Fibroblast of lung (primary cell): ENCODE measurements around the gene ITM2B. TPM values are rescaled to one million over a fixed set of nuclear protein-coding genes. Genes with fewer than 3 reads are reported as not detected.
A peak's percentile ranks its signal among the peaks of the same experiment; 100 is the strongest.

Experiments used
- DNase-seq, 2 donors: peaks; one replicate each; pipeline versions ENCODE4 v3.0.0 to v3.0.0-alpha.2; 2010; ENCODE audit warnings: low read depth in 2 of 2
- H2AFZ ChIP-seq: 2 replicates; pipeline ENCODE4 v1.5.1; 2012; ENCODE audit warnings: low read length, control low read depth, inconsistent platforms
- H3K27ac ChIP-seq: 2 replicates; pipeline ENCODE4 v1.5.1; 2011; ENCODE audit warnings: low read length, control low read depth; ENCODE audit not compliant: insufficient read depth
- H3K27me3 ChIP-seq: 2 replicates; pipeline ENCODE4 v1.5.1; 2011; ENCODE audit warnings: mild to moderate bottlenecking, low read length; ENCODE audit not compliant: control insufficient read depth, insufficient read depth
- H3K36me3 ChIP-seq: 2 replicates; pipeline ENCODE4 v1.5.1; 2011; ENCODE audit warnings: low read length; ENCODE audit not compliant: control insufficient read depth, insufficient read depth
- H3K4me1 ChIP-seq: 2 replicates; pipeline ENCODE4 v1.5.1; 2011; ENCODE audit warnings: low read length; ENCODE audit not compliant: control insufficient read depth, insufficient read depth; ENCODE audit errors: extremely low read depth
- H3K4me2 ChIP-seq: 2 replicates; pipeline ENCODE4 v1.5.1; 2011; ENCODE audit warnings: low read length, control low read depth; ENCODE audit not compliant: insufficient read depth; ENCODE audit errors: extremely low read depth
- H3K4me3 ChIP-seq, 4 experiments: fragments of 200-600 bp in 1 of 4; sonication (generic) in 1 of 4; replicated peaks in 1 of 4; 2 replicates each; pipeline ENCODE4 v1.5.1; 2011 to 2016; ENCODE audit warnings: low read length in 4 of 4, low read depth in 3 of 4, mild to moderate bottlenecking in 3 of 4, control low read depth in 2 of 4, inconsistent platforms in 1 of 4, mixed read lengths in 1 of 4; ENCODE audit not compliant: insufficient read depth in 1 of 4; ENCODE audit errors: control extremely low read depth in 1 of 4
- H3K79me2 ChIP-seq: 2 replicates; pipeline ENCODE4 v1.5.1; 2012; ENCODE audit warnings: mild to moderate bottlenecking, low read length, inconsistent platforms; ENCODE audit not compliant: control insufficient read depth, insufficient read depth
- H3K9ac ChIP-seq: 2 replicates; pipeline ENCODE4 v1.5.1; 2011; ENCODE audit warnings: mild to moderate bottlenecking, low read length, control low read depth; ENCODE audit not compliant: insufficient read depth
- H3K9me3 ChIP-seq: 2 replicates; pipeline ENCODE4 v1.5.1; 2012; ENCODE audit warnings: low read depth, low read length; ENCODE audit not compliant: control insufficient read depth, insufficient read depth
- H4K20me1 ChIP-seq: 2 replicates; pipeline ENCODE4 v1.5.1; 2011; ENCODE audit warnings: low read length; ENCODE audit not compliant: control insufficient read depth, insufficient read depth; ENCODE audit errors: extremely low read depth
- EZH2 ChIP-seq: IDR thresholded peaks from 2 replicates; pipeline ENCODE4 v1.5.1; 2012; ENCODE audit warnings: low read length, control low read depth, mild to moderate bottlenecking; ENCODE audit errors: missing control alignments
- polyA plus RNA-seq, 2 donors: library from polyadenylated mRNA; depleted of rRNA in 1 of 2; stranded (reverse) in 1 of 2; unstranded in 1 of 2; fragments of >200 nt; gene quantifications; 2 replicates each; pipeline ENCODE4 v1.2.1, GENCODE V29; 2011 to 2012; ENCODE audit warnings: missing spikeins in 1 of 2
- total RNA-seq: library from RNA; depleted of rRNA; stranded (reverse); fragments of >200 nt; gene quantifications from 2 replicates; pipeline ENCODE4 v1.2.1, GENCODE V29; 2014
- TF ChIP-seq, protein P1 (sequence below), 2 donors: IDR thresholded peaks in 1 of 2; conservative IDR thresholded peaks in 1 of 2; 1 replicate in 1 of 2; 2 replicates in 1 of 2; pipeline ENCODE4 v1.5.1; 2011 to 2012; ENCODE audit warnings: low read length in 2 of 2, control low read depth in 1 of 2, inconsistent platforms in 1 of 2, low read depth in 1 of 2, mild to moderate bottlenecking in 1 of 2

ITM2B gene
- total and polyA plus RNA-seq, 2 donors (not counting 1 experiment from before 2014, with no cell fraction given): 117 to 645 TPM

GRCh38 chr13:48189171-48189570 is 43.8 kb upstream of the ITM2B start:
- no peaks in the 10 kb centered on the region for H4K20me1 ChIP-seq
- peaks cover 3% of the 10 kb centered on the region for H3K27me3 ChIP-seq
- H2AFZ ChIP-seq: no peak overlapping the region
- no peaks in the 10 kb centered on the region for H3K36me3 ChIP-seq
- TF ChIP-seq, protein P1, sequence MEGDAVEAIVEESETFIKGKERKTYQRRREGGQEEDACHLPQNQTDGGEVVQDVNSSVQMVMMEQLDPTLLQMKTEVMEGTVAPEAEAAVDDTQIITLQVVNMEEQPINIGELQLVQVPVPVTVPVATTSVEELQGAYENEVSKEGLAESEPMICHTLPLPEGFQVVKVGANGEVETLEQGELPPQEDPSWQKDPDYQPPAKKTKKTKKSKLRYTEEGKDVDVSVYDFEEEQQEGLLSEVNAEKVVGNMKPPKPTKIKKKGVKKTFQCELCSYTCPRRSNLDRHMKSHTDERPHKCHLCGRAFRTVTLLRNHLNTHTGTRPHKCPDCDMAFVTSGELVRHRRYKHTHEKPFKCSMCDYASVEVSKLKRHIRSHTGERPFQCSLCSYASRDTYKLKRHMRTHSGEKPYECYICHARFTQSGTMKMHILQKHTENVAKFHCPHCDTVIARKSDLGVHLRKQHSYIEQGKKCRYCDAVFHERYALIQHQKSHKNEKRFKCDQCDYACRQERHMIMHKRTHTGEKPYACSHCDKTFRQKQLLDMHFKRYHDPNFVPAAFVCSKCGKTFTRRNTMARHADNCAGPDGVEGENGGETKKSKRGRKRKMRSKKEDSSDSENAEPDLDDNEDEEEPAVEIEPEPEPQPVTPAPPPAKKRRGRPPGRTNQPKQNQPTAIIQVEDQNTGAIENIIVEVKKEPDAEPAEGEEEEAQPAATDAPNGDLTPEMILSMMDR (conservative IDR thresholded peaks at IDR 0.05 in 1 of 2, IDR thresholded peaks at IDR 0.05 in 1 of 2; ENCODE audit: low read depth in 1 of 2, low read length in 2 of 2): no peak
- TF ChIP-seq EZH2: no peak
- H3K4me3 ChIP-seq: no peak overlapping the region
- no peak overlapping the region for H3K9ac ChIP-seq
- H3K4me1 ChIP-seq: no peaks in the 10 kb centered on the region
- H3K4me2 ChIP-seq: no peak overlapping the region
- DNase-seq: no peak
- no peak overlapping the region for H3K27ac ChIP-seq
- H3K9me3 ChIP-seq: no peaks in the 10 kb centered on the region
- H3K79me2 ChIP-seq: no peaks in the 10 kb centered on the region

DNA sequence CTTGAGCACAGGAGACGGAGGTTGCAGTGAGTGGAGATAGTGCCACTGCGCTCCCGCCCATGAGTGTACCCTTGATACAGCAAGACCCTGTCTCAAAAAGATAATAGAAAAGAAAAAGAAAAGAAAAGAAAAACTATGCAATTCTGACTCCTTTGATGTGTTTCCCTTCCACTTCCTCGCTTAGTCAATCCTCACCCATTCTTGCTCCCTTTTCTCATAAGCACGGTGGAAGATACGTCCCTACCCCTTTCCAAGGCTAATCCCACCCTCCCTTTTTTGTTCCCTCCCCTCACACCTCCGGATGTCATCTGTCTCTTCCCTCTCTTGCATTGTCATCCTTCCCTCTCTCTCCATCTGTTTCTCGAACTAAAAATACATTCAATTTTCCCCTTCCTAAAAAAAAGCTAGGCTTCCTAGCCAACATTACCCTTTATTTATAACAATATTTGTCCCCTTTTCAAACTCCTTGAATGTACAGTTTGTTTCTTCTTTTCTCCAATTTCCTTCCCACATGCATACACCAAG is 40.5 kb upstream of the ITM2B start:
- Histone ChIP-seq H2AFZ (no peak overlapping the region), H3K79me2 (no peaks in the 10 kb centered on the region), H3K27ac (no peak overlapping the region), H3K27me3 (peaks cover 2% of the 10 kb centered on the region), H3K4me3 (no peak overlapping the region), H3K4me1 (no peaks in the 10 kb centered on the region), H3K9me3 (no peaks in the 10 kb centered on the region), H3K9ac (no peak overlapping the region), H3K36me3 (no peaks in the 10 kb centered on the region), H3K4me2 (no peak overlapping the region), H4K20me1 (no peaks in the 10 kb centered on the region)
- DNase-seq: no peak
- TF ChIP-seq, protein P1 (conservative IDR thresholded peaks at IDR 0.05 in 1 of 2, IDR thresholded peaks at IDR 0.05 in 1 of 2; ENCODE audit: low read depth in 1 of 2, low read length in 2 of 2): no peak
- TF ChIP-seq EZH2: no peak

DNA sequence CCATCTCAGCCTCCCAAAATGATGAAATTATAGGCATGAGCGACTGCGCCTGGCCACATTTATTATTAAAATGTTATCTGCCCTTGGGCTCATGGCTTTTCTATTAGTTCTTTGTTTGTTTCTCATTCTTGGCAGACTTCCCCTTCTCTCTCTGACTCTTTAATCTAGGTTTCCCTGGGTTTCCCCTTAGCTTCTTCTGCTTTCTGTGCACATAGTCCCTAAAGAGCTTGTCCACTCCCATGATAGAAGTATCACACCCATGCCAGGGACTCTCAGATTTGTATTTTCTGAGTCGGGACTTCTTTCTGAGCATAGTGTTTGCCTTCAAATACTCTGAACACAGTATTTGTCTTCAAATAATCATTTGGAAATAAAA is 38.6 kb upstream of the ITM2B start:
- Histone ChIP-seq H3K4me1 (no peaks in the 10 kb centered on the region), H3K9me3 (no peaks in the 10 kb centered on the region), H3K4me3 (no peak overlapping the region), H3K4me2 (no peak overlapping the region), H2AFZ (no peak overlapping the region), H3K79me2 (no peaks in the 10 kb centered on the region), H3K36me3 (no peaks in the 10 kb centered on the region), H3K27ac (no peak overlapping the region), H4K20me1 (no peaks in the 10 kb centered on the region), H3K27me3 (no peaks in the 10 kb centered on the region), H3K9ac (no peak overlapping the region)
- peak in 1 of 2 donors; percentile 8 for DNase-seq
- no peak for TF ChIP-seq EZH2
- TF ChIP-seq, protein P1 (conservative IDR thresholded peaks at IDR 0.05 in 1 of 2, IDR thresholded peaks at IDR 0.05 in 1 of 2; ENCODE audit: low read depth in 1 of 2, low read length in 2 of 2): no peak
